GM19324 (cell line): ENCODE results near the gene ELK3.
A peak's percentile ranks its signal among the peaks of the same experiment; 100 is the strongest.

ENCODE experiments used
- ATAC-seq: cut with Tn5 transposase; IDR thresholded peaks from one replicate; pipeline ENCODE4 v1.9.1; 2021; ENCODE audit warnings: mild to moderate bottlenecking, moderate library complexity; ENCODE audit not compliant: unreplicated experiment, low FRiP score

Gene ELK3

DNA sequence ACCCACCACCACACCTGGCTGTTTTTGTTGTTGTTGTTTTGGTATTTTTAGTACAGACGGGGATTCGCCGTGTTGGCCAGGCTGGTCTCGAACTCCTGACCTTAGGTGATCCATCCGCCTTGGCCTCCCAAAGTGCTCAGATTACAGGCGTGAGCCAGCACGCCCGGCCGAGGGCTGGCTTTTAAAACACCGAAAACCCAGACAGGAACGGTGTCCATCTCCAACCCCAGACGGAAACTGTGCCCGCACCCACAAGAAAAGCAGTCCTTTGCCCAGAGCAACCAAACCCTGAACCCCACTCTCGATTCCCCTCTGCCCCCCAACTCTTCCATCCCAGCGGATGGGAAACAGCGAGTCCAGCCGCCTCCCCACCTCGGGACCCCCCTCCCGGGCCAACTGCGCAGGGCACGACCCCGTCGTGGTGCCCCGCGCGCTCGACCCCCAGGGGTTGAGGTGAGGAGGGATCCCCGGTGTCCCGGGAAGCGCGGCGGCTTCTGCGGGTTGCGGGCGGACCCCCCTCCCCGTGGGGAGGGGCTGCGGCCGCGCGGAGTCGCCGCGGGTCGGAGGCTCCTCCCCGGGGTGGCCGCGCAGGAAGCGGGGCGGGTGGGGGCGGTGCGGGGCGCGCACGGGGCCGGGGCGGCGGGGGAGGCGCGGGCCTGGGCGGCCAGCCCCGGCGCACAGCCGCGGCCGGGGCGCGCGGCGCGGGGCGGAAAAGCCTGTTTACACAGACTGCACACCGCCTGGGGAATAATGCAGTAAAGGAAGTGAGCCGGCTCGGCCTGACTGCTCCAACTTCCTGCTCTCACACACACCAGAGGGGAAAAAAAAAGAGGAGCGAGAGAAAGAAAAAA is at the start of gene ELK3:
ELK3 (plus strand) TSS at position 651 of the 851 bp plus-strand sequence.
- peak; percentile 45 for ATAC-seq

DNA sequence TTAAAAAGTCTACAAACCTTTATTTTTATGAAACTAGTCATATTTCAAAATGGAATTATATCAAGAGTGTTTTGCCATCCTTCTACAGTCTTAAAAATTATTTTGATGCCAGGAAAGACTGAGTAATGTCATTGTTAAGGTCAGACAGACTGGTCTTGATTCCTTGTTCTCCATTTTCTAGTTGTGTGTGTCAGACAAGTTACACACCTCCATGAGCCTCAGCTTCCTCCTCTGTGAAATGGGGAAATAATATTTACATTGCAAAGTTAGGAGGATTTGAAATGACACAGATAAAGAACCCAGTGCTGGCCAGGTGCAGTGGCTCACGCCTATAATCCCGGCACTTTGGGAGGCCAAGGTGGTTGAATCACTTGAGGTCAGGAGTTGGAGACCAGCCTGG is 47.4 kb upstream of the ELK3 start:
- no peak for ATAC-seq

DNA sequence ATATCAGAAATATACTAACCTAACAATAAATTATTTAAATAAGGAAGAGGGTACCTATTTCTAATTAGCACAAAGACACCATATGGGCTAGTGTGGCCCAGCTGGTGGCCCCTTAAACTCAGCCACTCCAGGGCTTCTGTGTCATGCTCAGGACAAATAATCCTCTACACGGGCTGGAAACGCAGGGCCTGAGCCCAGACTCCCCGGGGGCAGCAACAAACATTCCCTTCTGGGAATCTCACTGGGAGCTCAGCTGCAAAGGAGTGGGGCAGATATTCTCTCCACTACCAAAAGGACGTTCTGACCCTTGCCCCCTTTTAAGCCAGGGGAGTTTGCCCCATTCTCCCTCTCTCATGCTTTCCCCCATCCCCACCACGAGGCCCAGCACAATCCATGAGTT is 43.7 kb upstream of the ELK3 start:
- ATAC-seq: no peak

DNA sequence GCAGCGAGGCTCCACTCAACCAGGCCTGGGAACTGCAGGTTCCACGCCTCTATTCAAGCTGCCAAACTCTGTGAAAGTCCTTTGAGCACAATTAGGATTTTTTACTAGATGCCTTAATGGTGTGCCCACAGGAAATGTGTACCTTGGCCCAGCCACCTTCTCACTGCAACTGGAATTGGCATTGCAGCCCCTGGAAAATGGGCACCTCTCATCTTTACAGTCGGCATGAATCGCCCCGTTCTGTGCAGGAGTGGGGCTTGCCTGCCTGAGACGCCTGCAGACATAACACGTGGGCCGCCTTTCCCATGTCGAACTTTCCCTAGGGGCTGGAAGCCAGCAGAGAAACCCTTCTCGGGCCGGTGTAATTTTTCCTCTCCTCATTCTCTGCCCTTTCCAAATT is 42.0 kb upstream of the ELK3 start:
- ATAC-seq: no peak

DNA sequence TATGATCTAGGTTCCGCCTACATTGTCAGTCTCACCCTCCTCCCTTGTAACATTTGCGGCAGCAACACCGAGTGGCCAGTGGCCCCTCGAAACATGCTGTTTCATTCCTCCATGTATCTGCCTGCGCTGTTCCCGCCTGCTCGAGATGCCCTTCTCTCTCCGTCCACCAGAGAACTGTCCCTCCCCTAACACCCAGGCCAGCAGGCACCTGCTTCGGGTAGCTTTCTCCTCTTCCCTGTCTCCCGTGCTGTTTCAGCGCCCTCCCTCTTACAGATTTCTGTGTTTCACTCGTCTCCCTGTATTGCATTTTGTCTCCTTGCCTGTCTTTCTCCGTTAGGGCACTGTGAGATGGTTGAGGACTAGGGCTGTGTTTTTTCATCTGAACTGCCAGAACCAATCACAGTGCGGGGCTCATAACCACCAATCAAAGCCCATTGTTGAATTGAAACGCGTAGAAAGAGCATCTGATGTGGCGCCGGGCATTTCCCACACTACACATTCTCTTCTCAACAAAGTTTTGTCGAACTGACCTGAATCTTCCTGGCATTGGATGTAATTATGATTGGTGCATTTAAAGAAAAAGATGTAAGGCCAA is 40.9 kb upstream of the ELK3 start:
- ATAC-seq: no peak

DNA sequence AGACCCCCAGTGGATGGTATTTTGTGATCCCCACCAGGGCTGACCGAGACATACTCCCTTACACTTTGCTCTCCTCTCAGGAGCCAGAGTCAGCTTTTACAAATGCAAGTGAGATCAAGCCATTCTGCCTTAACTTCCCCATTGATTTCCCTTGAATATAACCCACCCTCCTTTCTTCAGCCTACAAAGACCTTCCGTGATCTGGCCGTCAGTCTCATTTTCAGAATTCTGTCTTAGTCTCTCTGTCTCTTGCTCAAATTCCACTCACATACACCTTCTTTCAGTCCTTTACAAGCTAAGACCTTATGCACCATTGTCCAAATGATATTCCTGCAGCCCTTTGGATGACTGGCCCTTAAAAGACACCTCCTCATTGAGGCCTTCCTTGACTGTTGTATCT is 39.0 kb upstream of the ELK3 start:
- ATAC-seq: no peak

GRCh38 chr12:96155781-96156180 is 38.4 kb upstream of the ELK3 start:
- ATAC-seq: no peak

DNA sequence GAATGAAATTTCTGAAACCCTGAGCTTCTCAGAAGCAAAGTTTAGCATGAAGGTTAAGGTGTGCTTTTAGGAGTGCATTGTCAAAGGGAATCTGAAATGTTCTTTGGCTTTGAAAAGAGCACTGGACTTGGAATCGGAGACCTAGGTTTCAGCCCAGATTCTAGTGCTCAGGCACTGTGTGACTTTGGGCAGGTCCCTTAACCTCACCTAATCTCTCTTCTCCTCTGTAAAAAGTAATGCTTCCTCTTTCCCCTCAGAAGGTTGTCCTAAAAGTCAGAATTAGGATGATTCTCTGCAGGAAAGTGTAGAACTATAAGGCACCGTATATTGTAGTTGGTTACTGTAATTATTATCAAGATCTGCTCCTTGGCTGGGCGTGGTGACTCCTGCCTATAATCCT is 38.0 kb upstream of the ELK3 start:
- no peak for ATAC-seq

DNA sequence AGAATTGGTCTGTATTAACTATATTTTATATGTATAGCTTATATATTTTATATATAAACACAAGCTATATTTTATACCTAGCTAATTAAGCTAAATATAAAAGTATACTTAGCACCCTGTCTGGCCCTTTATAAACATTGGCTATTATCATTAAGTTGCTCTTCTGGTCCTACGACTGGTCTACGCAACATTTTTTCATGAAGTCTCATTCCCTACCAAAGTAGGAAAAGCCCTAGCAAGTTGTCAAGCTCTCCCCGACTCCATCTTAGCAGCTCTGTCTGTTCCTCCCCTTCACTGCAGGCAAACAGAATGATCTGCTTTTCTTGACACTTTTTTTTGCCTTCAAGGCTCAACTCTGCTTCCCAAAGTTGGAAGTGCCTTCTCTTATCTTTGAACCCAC is 36.7 kb upstream of the ELK3 start:
- ATAC-seq: no peak

GRCh38 chr12:96164951-96165811 is 29.0 kb upstream of the ELK3 start:
- ATAC-seq: no peak

DNA sequence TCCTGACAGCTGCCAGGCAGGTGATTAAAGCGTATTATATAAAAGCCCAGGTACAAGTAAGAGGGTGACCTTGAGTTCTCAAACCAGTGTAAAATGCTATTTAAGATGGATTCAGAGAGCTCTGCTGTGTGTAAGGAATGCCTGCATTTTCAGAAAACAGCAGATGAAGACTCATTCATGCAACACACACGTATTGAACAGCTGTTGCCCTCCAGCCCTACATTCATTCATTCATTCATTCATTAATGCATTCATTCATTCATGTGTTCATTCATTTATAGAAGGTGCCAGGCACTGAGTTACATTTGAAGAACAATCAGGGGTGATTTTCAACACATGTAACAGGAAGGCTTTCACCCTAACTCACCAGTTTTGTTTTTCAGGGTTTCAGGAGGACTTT is 27.4 kb upstream of the ELK3 start:
- no peak for ATAC-seq

- no peak for ATAC-seq
Measured at GRCh38 chr12:96167492-96167891, 26.7 kb upstream of the ELK3 start.

DNA sequence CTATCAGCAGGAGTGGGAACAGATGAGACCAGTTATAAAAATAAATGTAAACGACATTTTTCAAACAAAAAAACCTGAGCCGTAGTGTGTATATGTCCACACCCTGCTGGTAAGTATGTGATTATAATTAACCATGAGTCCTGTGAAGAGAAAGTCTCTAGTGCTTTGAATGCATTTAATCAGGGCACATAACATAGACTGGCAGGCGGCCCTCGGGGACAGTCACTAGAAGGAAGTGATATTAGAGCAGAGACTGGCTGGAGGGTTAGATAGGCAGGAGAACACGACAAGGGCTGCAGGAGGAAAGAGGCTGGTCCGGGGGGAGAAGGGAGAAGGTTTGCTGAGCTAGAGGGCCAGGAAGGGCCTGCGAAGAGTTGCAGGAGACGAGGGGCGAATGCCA is 23.8 kb upstream of the ELK3 start:
- ATAC-seq: no peak

GRCh38 chr12:96170762-96171161 is 23.4 kb upstream of the ELK3 start:
- no peak for ATAC-seq

DNA sequence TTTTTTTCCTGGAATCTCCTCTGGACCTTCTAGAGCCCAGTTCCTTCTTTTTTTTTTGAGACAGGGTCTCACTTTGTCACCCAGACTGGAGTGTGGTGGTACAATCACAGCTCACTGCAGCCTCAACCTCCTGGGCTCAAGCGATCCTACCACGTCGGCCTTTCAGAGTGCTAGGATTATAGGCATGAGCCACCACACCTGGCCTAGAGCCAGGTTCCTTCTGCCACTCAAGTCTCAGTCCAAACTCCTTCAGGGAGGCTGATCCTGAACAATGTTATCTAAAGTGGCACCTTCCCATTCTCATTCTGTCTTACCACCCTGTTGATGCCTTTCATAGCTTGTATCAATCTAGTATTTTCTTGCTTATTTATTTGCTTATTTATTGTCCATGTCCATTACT is 22.3 kb upstream of the ELK3 start:
- no peak for ATAC-seq

DNA sequence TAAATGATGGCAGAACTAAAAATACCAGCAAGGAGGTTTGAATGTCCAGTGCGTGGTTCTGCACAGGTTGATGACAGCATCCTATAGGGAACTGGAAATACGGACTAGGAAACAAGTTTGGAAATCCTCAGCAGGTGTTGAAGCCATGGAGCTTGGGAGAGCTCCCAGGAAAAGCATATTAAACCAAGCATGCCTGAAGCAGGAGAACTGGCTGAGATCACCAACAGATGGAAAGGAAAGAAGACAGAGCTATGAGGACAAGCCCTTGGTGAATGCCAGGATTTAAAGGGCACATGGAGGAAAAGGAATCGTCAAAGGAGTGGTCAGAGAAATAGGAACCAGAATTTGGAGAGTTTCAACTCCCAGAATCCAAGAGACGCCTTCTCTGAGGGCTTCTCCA is 21.2 kb upstream of the ELK3 start:
- no peak for ATAC-seq

GRCh38 chr12:96176575-96176974 is 17.6 kb upstream of the ELK3 start:
- no peak for ATAC-seq

DNA sequence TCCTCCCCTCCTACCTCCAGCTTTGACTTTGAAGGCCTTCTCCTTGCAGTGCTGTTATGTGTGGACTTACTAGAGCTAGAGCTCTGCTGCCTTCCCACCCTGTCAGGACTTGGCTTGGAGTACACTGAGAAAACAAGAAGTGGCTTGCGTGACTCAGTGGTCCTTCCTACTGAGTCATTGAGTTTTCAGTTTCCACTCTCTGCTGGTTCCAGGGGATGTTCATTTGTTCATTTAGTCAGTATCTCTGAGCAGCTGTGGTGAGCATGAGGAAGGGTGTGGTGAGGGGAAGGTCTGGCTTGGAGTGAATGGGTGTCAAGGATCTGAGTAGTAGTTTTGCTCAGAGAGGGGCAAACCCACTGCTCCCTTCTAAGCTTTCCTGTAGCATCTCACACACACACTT is 17.2 kb upstream of the ELK3 start:
- no peak for ATAC-seq

- no peak for ATAC-seq
Measured at GRCh38 chr12:96183734-96184370, 10.3 kb upstream of the ELK3 start.

- no peak for ATAC-seq
Measured at GRCh38 chr12:96185914-96186313, 8.3 kb upstream of the ELK3 start.
